Measurements from ENCODE around the gene ZNF90.
"Not testable (repeated sequence)": the region's sequence is repeated elsewhere in the genome, so short reads cannot be mapped to it uniquely, and the experiment has no call there.

ZNF90 gene

GRCh38 chr19:20082876-20083275 lies 5.1 kb downstream of the ZNF90 start:
- DNase-seq; in situ Hi-C loops (cut with MboI; ENCODE audit: low pct_unique_long_range_greater_than_20kb, low sequenced_read_pairs): not testable (repeated sequence)

GRCh38 chr19:20102097-20102496 lies 24.3 kb downstream of the ZNF90 start:
- DNase-seq, result no peak

GRCh38 chr19:20103091-20103740 lies 25.4 kb downstream of the ZNF90 start:
- in situ Hi-C loops (cut with MboI; ENCODE audit: low pct_unique_long_range_greater_than_20kb, low sequenced_read_pairs), result no loop called here
- no peak for DNase-seq

More at GRCh38 chr19:20102097-20102496, 24.3 kb downstream of the ZNF90 start:
- in situ Hi-C loops (cut with MboI; ENCODE audit: low pct_unique_long_range_greater_than_20kb, low sequenced_read_pairs), result no loop called here

GRCh38 chr19:20107301-20107700 lies 29.5 kb downstream of the ZNF90 start:
- DNase-seq, result no peak
- in situ Hi-C loops (cut with MboI; ENCODE audit: low pct_unique_long_range_greater_than_20kb, low sequenced_read_pairs), result no loop called here

- in situ Hi-C loops (cut with MboI; ENCODE audit: low pct_unique_long_range_greater_than_20kb, low sequenced_read_pairs); DNase-seq: not testable (repeated sequence)
These were observed 40.5 kb downstream of the ZNF90 start for GRCh38 chr19:20118064-20118839.

- in situ Hi-C loops (cut with MboI; ENCODE audit: low pct_unique_long_range_greater_than_20kb, low sequenced_read_pairs), result no loop called here
- no peak for DNase-seq
These were observed 47.1 kb downstream of the ZNF90 start for GRCh38 chr19:20124879-20125278.

- DNase-seq; in situ Hi-C loops (cut with MboI; ENCODE audit: low pct_unique_long_range_greater_than_20kb, low sequenced_read_pairs): not testable (repeated sequence)
These were observed 55.1 kb downstream of the ZNF90 start for GRCh38 chr19:20132933-20133332.

- in situ Hi-C loops (cut with MboI; ENCODE audit: low pct_unique_long_range_greater_than_20kb, low sequenced_read_pairs); DNase-seq: not testable (repeated sequence)
These were observed 59.9 kb downstream of the ZNF90 start for GRCh38 chr19:20137714-20138113.

- in situ Hi-C loops (cut with MboI; ENCODE audit: low pct_unique_long_range_greater_than_20kb, low sequenced_read_pairs), result no loop called here
- no peak for DNase-seq
These were observed 73.9 kb downstream of the ZNF90 start for GRCh38 chr19:20151617-20152145.

- DNase-seq; in situ Hi-C loops (cut with MboI; ENCODE audit: low pct_unique_long_range_greater_than_20kb, low sequenced_read_pairs): not testable (repeated sequence)
These were observed 74.7 kb downstream of the ZNF90 start for GRCh38 chr19:20152506-20152905.

- no peak for DNase-seq
- in situ Hi-C loops (cut with MboI; ENCODE audit: low pct_unique_long_range_greater_than_20kb, low sequenced_read_pairs), result no loop called here
These were observed 75.5 kb downstream of the ZNF90 start for GRCh38 chr19:20153281-20153680.

- in situ Hi-C loops (cut with MboI; ENCODE audit: low pct_unique_long_range_greater_than_20kb, low sequenced_read_pairs), result no loop called here
- DNase-seq, result no peak
These were observed 76.8 kb downstream of the ZNF90 start for GRCh38 chr19:20154636-20155035.

GRCh38 chr19:20162821-20163220 lies 85.0 kb downstream of the ZNF90 start:
- in situ Hi-C loops (cut with MboI; ENCODE audit: low pct_unique_long_range_greater_than_20kb, low sequenced_read_pairs), result no loop called here
- DNase-seq, result peak; percentile 34

GRCh38 chr19:20164456-20164855 lies 86.7 kb downstream of the ZNF90 start:
- in situ Hi-C loops (cut with MboI; ENCODE audit: low pct_unique_long_range_greater_than_20kb, low sequenced_read_pairs), result no loop called here
- DNase-seq, result no peak

- in situ Hi-C loops (cut with MboI; ENCODE audit: low pct_unique_long_range_greater_than_20kb, low sequenced_read_pairs), result no loop called here
- no peak for DNase-seq
These were observed 88.3 kb downstream of the ZNF90 start for GRCh38 chr19:20165971-20166592.

- in situ Hi-C loops (cut with MboI; ENCODE audit: low pct_unique_long_range_greater_than_20kb, low sequenced_read_pairs), result no loop called here
- DNase-seq, result no peak
These were observed 89.3 kb downstream of the ZNF90 start, which contains the start of gene ZNF486 for GRCh38 chr19:20167020-20167644. ZNF486 (plus strand) TSS chr19:20167214; CDS start chr19:20167331, 117 bp downstream.

GRCh38 chr19:20167651-20168122 lies 89.9 kb downstream of the ZNF90 start:
- in situ Hi-C loops (cut with MboI; ENCODE audit: low pct_unique_long_range_greater_than_20kb, low sequenced_read_pairs), result no loop called here
- DNase-seq, result no peak

Measured in KBM-7 (cell line).